ENCODE measurements around the gene TCAF2. TPM values are rescaled to one million over a fixed set of nuclear protein-coding genes. Genes with fewer than 3 reads are reported as not detected.
A peak's percentile ranks its signal among the peaks of the same experiment; 100 is the strongest.
"Not testable (repeated sequence)": the region's sequence is repeated elsewhere in the genome, so short reads cannot be mapped to it uniquely, and the experiment has no call there.

TCAF2 gene
- total RNA-seq (2013; cell fraction: nucleolus; rRNA removed) = 30.6 and 36.6 TPM in 2 replicates
- total RNA-seq (2014; rRNA removed) = 2.7 and 3.2 TPM in 2 replicates
- total RNA-seq (2014; rRNA removed; fragmentation: Illumina TruSeq; extraction: Trizol) = 1.3 and 1.8 TPM in 2 replicates
- 2.7 and 3.0 TPM in 2 replicates for total RNA-seq (2021)
- 2.8 TPM for polyA plus RNA-seq (2011; ENCODE audit: low read depth)
- polyA plus RNA-seq (2011; rRNA removed) = 14.1 and 15.5 TPM in 2 replicates
- 13.6 and 13.9 TPM in 2 replicates for polyA plus RNA-seq (2011; cell fraction: cytosol; rRNA removed)
- polyA plus RNA-seq (2011; cell fraction: nucleus; rRNA removed) = 25.0 and 39.2 TPM in 2 replicates
- 4.4 and 10.8 TPM in 2 replicates for polyA plus RNA-seq (2012)
- 2.1 and 2.3 TPM in 2 replicates for polyA plus RNA-seq (2014; fragmentation: Illumina TruSeq; extraction: Trizol)
- under 1 TPM; 0.55 to 0.56 TPM for polyA plus RNA-seq (2014; fragmentation: Nextera tagmentation; extraction: Ambion mirVana)
- polyA plus RNA-seq (2014; rRNA removed) = 1.8 and 2.2 TPM in 2 replicates
- polyA plus RNA-seq (2016; fragmentation: Nextera tagmentation; extraction: Ambion mirVana) = 1 to 10 TPM; 2.8 to 3.2 TPM
- polyA minus RNA-seq (2011; rRNA and poly(A)+ RNA removed) = 16.2 and 26.9 TPM in 2 replicates
- polyA minus RNA-seq (2011; cell fraction: cytosol; rRNA and poly(A)+ RNA removed) = 5.8 and 5.9 TPM in 2 replicates
- polyA minus RNA-seq (2011; cell fraction: nucleus; rRNA and poly(A)+ RNA removed) = 16.4 and 17.2 TPM in 2 replicates
- percentile 47 among the genes with signal in this experiment for Bru-seq, nascent RNA
- percentile 41 among the genes with signal in this experiment for BruChase-seq, experiment 1, labeled RNA remaining after a 6-hour chase
- percentile 43 among the genes with signal in this experiment for BruChase-seq, experiment 2, labeled RNA remaining after a 2-hour chase
- long read RNA-seq, experiment 1 = 0 reads
- long read RNA-seq, experiment 2, partial matches to known transcripts = 1 of 4 reads
- long read RNA-seq, experiment 2, other reads (novel, unspliced or antisense) = 2 of 4 reads

DNA sequence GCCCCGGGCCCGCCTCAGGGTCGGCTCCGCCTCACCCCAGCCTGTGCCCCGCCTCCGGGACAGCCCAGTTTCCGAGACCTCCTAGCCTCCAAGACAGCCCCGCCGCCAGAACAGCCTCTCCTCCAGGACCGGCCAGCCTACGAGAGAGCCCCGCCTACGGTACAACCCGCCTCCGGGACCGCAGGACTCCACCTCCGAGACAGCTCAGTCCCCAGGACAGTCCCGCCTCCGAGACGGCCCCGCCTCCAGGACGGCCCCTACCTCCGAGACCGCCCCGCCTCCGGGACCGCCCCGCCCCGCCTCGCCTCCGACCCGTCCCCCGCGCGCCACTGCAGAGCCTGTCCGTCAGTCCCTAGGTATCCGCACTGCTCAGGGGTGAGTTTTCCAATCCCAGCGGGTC is at the start of gene TCAF2:
TCAF2 (plus strand) TSS at position 329 of the 400 bp plus-strand sequence.
- H3K4me2 ChIP-seq (ENCODE audit: control insufficient read depth, insufficient read depth); intact Hi-C loops (cut with micrococcal nuclease; ENCODE audit: unreplicated experiment); H3K9ac ChIP-seq (ENCODE audit: control insufficient read depth, insufficient read depth, low read length); H3K27ac ChIP-seq (ENCODE audit: control insufficient read depth, insufficient read depth); H3K79me2 ChIP-seq (ENCODE audit: control insufficient read depth, insufficient read depth, low read length); H3K36me3 ChIP-seq (ENCODE audit: control insufficient read depth in 2 of 2, insufficient read depth in 2 of 2, low read length in 1 of 2); H3K9me3 ChIP-seq (replicated peaks; ENCODE audit: control insufficient read depth, insufficient read depth, low read length); RAD21 ChIA-PET (ENCODE audit: unreplicated experiment); CTCF ChIA-PET; H3K4me1 ChIP-seq (ENCODE audit: control insufficient read depth, insufficient read depth, low read length); H4K20me1 ChIP-seq (ENCODE audit: control insufficient read depth, insufficient read depth); in situ Hi-C loops (cut with MboI); DNase-seq (ENCODE audit: low read depth, low spot score); POLR2A ChIA-PET; H2AFZ ChIP-seq (ENCODE audit: control insufficient read depth, low read depth, low read length); SMC1A ChIA-PET (ENCODE audit: uncharacterized antibody, unreplicated experiment); H3K27me3 ChIP-seq (replicated peaks in 1 of 2; ENCODE audit: control insufficient read depth in 2 of 2, insufficient read depth in 2 of 2, low read length in 1 of 2); BruUV-seq (replicated peaks); H3K4me3 ChIP-seq: not testable (repeated sequence)
- no CpG with 5 or more reads among the region's 38 CpGs for WGBS (ENCODE audit: insufficient coverage, insufficient replicate concordance, low lambda C conversion rate, missing lambda C conversion rate)
- peak; percentile 89 for ATAC-seq
- peak; percentile 74 for FAIRE-seq

DNA sequence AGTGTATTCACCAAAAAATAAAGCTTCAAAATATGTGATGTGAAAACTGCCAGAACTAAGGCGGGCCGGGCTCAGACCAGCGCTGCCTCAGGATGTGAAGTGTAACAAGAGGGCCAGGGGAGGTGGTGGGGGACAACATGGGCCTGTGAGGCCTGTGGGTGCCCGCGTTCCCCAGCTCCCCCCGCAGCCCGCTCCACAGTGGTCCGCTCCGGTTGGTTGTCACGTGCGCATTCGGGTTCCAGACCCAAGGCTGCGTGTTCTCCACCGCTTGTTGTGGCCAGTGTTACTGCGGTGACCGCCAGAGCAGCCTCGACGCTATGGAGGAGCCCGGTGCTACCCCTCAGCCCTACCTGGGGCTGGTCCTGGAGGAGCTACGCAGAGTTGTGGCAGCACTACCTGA is 49.3 kb upstream of the TCAF2 start, which contains the start of gene CTAGE15:
CTAGE15 (plus strand) TSS at position 301 of the 400 bp plus-strand sequence; CDS start at position 318, 17 bp downstream.
- H3K36me3 ChIP-seq (ENCODE audit: control insufficient read depth in 2 of 2, insufficient read depth in 2 of 2, low read length in 1 of 2); BruUV-seq (replicated peaks); H3K4me1 ChIP-seq (ENCODE audit: control insufficient read depth, insufficient read depth, low read length); intact Hi-C loops (cut with micrococcal nuclease; ENCODE audit: unreplicated experiment); H3K4me2 ChIP-seq (ENCODE audit: control insufficient read depth, insufficient read depth); SMC1A ChIA-PET (ENCODE audit: uncharacterized antibody, unreplicated experiment); CTCF ChIA-PET; in situ Hi-C loops (cut with MboI); H3K9me3 ChIP-seq (replicated peaks; ENCODE audit: control insufficient read depth, insufficient read depth, low read length); H3K27ac ChIP-seq (ENCODE audit: control insufficient read depth, insufficient read depth); RAD21 ChIA-PET (ENCODE audit: unreplicated experiment); H2AFZ ChIP-seq (ENCODE audit: control insufficient read depth, low read depth, low read length); H3K9ac ChIP-seq (ENCODE audit: control insufficient read depth, insufficient read depth, low read length); DNase-seq (ENCODE audit: low read depth, low spot score); POLR2A ChIA-PET; H3K27me3 ChIP-seq (replicated peaks in 1 of 2; ENCODE audit: control insufficient read depth in 2 of 2, insufficient read depth in 2 of 2, low read length in 1 of 2); H3K4me3 ChIP-seq; ATAC-seq; H3K79me2 ChIP-seq (ENCODE audit: control insufficient read depth, insufficient read depth, low read length); FAIRE-seq; H4K20me1 ChIP-seq (ENCODE audit: control insufficient read depth, insufficient read depth): not testable (repeated sequence)
- WGBS (ENCODE audit: insufficient coverage, insufficient replicate concordance, low lambda C conversion rate, missing lambda C conversion rate) = no CpG with 5 or more reads among the region's 20 CpGs

DNA sequence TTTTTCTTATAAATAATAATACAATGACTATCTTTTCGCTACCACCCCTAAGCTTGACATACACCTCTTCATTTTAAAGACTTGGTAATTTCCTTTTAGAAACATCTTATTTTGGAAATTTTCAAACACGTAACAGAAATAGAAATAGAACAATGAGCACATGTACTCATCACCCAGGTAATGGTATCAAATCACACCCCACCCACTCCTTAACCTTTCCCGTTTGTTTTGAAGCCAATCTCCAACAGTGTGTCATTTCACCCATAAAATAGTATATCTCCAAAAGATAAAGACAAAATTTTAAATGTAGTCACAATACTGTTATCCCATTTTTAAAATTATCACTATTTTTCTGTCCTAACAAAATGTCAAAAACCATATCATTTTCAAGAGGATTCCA is 32.6 kb upstream of the TCAF2 start:
- H3K4me2 ChIP-seq (ENCODE audit: control insufficient read depth, insufficient read depth); H3K9ac ChIP-seq (ENCODE audit: control insufficient read depth, insufficient read depth, low read length); ATAC-seq; H2AFZ ChIP-seq (ENCODE audit: control insufficient read depth, low read depth, low read length); H3K4me1 ChIP-seq (ENCODE audit: control insufficient read depth, insufficient read depth, low read length); intact Hi-C loops (cut with micrococcal nuclease; ENCODE audit: unreplicated experiment); H3K9me3 ChIP-seq (replicated peaks; ENCODE audit: control insufficient read depth, insufficient read depth, low read length); SMC1A ChIA-PET (ENCODE audit: uncharacterized antibody, unreplicated experiment); POLR2A ChIA-PET; H3K27ac ChIP-seq (ENCODE audit: control insufficient read depth, insufficient read depth); H3K4me3 ChIP-seq; H3K79me2 ChIP-seq (ENCODE audit: control insufficient read depth, insufficient read depth, low read length); DNase-seq (ENCODE audit: low read depth, low spot score); H3K36me3 ChIP-seq (ENCODE audit: control insufficient read depth in 2 of 2, insufficient read depth in 2 of 2, low read length in 1 of 2); RAD21 ChIA-PET (ENCODE audit: unreplicated experiment); FAIRE-seq; in situ Hi-C loops (cut with MboI); CTCF ChIA-PET; H4K20me1 ChIP-seq (ENCODE audit: control insufficient read depth, insufficient read depth); BruUV-seq (replicated peaks); H3K27me3 ChIP-seq (replicated peaks in 1 of 2; ENCODE audit: control insufficient read depth in 2 of 2, insufficient read depth in 2 of 2, low read length in 1 of 2): not testable (repeated sequence)
- WGBS (ENCODE audit: insufficient coverage, insufficient replicate concordance, low lambda C conversion rate, missing lambda C conversion rate) = 0% methylated on average over 2 of the region's 3 CpGs

DNA sequence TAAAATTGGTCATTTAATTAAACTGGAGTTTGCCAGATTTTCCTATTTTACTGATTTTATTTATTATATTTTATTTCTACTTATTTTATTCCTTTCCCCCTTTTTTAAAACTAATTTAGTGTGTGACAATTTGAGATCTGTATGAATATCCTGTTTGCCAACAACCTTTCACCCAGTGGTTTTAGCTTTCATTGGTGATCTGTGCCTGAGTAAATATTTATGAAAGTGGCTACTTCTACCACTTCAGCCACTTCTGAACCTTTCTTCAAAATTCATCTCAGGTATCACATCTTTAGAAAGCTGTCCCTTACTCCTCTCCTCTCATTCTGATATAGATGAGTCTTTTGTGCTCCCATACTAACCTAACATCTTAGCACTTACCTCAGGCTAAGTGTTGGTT is 30.9 kb upstream of the TCAF2 start:
- SMC1A ChIA-PET (ENCODE audit: uncharacterized antibody, unreplicated experiment); H2AFZ ChIP-seq (ENCODE audit: control insufficient read depth, low read depth, low read length); intact Hi-C loops (cut with micrococcal nuclease; ENCODE audit: unreplicated experiment); H3K4me3 ChIP-seq; in situ Hi-C loops (cut with MboI); H3K9me3 ChIP-seq (replicated peaks; ENCODE audit: control insufficient read depth, insufficient read depth, low read length); H3K9ac ChIP-seq (ENCODE audit: control insufficient read depth, insufficient read depth, low read length); CTCF ChIA-PET; H3K4me1 ChIP-seq (ENCODE audit: control insufficient read depth, insufficient read depth, low read length); RAD21 ChIA-PET (ENCODE audit: unreplicated experiment); H3K79me2 ChIP-seq (ENCODE audit: control insufficient read depth, insufficient read depth, low read length); ATAC-seq; H3K27me3 ChIP-seq (replicated peaks in 1 of 2; ENCODE audit: control insufficient read depth in 2 of 2, insufficient read depth in 2 of 2, low read length in 1 of 2); FAIRE-seq; H3K36me3 ChIP-seq (ENCODE audit: control insufficient read depth in 2 of 2, insufficient read depth in 2 of 2, low read length in 1 of 2); BruUV-seq (replicated peaks); H3K4me2 ChIP-seq (ENCODE audit: control insufficient read depth, insufficient read depth); H4K20me1 ChIP-seq (ENCODE audit: control insufficient read depth, insufficient read depth); DNase-seq (ENCODE audit: low read depth, low spot score); POLR2A ChIA-PET; H3K27ac ChIP-seq (ENCODE audit: control insufficient read depth, insufficient read depth): not testable (repeated sequence)

Measured in GM12878 (cell line).